GM19023 (cell line): Measurements from ENCODE around the gene SSTR3.

Experiments used
- ATAC-seq: cut with Tn5 transposase; IDR thresholded peaks from one replicate; pipeline ENCODE4 v1.9.1; 2021; ENCODE audit warnings: mild to moderate bottlenecking, moderate library complexity; ENCODE audit not compliant: unreplicated experiment

SSTR3 gene

DNA sequence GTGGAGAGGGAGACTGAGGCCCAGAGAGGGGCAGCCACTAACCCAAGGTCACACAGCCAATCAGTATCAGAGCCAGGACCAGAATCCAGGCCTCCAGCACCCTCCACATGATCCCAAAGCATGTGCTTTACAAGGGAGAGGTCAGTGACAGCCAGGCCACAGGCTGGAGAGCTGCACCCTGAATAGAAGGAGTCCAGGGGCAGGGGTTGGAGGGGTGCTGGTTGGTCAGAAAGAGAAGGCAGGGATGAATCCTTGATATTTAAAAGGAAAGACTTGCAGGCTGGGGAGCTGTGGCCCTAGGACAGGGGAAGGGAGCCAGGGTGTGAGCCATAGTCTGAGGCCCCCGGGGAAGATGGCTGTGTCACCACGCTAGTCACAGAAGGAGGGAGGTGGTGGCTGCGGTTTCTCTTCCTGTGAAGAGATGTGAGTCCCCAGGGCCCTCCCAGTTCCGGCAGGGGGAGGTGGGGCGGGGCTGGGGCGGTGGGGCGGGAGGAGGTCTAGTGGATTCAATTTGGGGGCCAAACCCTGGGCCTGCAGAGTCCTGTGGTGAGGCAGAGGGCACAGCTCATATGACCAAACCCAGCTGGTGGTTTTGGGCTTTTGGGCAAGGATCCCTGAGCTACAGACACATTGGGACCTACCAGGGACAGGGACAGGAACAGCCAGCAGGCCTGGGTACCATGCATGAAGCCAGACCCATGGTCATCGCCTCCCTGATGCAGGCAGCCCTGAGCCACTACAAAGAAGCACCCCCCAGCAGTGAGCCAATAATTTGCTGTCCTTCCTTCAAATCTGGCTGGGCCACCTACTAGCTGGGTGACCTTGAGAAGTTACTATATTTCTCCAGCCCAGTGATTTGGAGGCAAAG is 17.8 kb upstream of the SSTR3 start:
- no peak for ATAC-seq

DNA sequence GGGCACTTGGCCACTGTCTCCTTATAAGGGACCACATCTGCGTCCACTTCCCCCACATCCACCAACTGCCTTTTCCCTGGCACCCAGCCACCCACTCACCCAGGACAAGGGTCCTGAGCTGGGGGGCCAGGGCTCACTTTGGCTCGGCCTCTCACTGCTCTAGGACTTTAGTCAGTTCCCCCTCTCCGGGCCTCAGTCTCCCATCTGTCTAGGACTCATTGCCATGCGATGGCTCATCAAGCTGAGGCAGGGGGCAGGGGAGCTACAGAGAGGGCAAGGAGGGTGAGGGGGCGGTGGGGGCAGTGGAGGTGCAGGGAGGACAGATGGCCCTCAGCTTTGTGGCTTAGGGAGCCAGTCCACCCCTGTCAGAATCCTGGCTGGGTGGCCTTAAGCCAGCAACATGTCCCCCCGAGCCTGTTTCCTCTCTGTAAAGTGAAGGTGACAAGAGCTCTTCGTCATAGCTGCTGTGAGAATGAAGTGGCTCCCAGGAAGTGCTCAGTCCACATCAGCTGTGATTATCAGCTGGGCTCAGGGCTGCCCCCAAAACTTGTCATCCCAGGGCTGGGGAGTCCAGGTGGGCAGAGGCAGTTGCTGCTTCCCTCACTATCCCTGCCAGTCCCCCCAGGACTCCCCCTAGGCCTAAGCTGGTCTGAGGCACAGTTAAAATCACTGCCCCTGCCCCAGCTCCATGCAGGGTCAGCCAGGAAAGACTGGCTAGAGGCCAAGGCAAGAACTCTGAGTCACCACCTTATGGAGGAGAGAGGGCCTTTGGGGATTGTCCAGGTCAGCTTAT is 16.9 kb upstream of the SSTR3 start:
- ATAC-seq: no peak

DNA sequence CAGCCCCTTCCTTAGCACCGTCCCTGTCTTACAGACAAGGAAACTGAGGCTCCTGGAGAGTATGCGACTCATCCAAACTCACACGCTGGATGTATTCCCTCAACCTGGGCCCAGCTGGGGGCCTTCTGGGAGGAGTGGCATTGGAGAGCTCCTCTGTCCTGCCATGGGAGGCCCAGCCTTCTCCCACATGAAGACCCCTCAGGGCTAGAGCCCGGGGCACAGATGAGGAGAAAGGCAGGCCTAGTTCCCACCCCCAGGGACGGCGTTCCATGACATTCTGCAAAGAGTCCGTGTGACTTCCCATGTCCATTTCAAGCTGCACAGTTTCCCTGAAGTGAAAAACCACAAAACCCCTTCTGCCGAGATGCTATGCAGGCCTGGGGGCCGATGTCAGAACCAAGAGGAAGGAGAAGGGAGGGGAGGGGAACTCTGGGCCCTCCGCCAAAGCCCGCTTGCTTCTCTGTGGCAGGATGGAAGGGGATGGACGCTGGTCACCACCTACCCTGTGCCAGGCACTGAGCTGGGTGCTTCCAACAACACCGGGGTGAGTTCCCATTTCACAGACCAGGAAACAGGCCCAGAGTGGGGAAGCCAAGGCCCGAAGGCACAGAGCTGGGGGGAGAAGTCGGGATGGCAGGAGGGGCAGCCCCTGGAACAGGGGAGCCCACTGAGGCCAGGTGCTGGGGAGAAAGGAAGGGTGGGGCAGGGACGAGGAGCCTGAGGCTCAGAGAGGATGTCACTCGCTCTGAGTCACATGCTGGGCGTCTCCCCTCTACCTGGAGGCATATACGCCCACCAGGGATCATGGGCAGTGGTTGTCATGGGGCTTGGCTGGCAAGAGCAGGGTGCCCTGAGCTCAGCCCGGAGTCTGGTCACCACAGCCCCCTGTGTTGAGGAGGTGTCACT is 16.1 kb upstream of the SSTR3 start:
- no peak for ATAC-seq

DNA sequence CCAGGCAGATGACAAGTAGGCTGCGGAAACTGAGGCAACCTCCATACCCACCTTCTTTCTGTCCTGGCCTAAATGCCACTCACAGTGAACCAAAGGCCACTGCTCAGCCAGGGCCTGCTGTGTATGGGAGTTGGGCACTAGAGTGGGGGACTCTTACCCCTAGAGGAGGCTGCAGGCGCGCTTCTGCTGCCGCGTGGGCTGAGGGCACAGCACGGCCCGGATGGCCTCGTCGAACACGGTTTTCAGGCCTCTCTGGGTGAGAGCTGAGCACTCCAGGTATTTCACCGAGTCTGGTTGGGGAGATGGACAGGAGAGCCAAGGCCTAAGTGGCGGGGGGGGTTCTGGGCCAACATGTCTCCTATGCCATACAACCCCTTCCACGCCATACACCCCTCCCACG is 14.2 kb upstream of the SSTR3 start:
- no peak for ATAC-seq

DNA sequence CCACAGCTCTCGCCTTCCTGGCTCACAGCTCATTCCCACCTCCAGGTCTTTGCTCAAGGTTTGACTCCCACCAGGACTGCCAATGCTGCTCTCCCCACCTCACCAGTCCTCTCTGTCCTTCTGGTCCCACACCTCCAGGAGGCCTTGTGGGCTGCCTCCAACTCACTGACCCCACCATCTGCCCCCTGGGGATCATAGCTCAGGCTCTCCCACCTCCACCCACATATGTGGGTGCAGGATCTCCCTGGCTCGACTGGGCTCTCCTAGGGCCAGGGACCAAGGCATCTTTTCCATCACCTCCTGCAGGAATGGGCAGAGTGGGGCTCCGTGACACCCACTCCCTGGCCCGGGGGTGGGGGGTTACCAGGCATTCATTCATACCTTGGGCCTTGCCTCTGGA is 13.8 kb upstream of the SSTR3 start:
- ATAC-seq: no peak

DNA sequence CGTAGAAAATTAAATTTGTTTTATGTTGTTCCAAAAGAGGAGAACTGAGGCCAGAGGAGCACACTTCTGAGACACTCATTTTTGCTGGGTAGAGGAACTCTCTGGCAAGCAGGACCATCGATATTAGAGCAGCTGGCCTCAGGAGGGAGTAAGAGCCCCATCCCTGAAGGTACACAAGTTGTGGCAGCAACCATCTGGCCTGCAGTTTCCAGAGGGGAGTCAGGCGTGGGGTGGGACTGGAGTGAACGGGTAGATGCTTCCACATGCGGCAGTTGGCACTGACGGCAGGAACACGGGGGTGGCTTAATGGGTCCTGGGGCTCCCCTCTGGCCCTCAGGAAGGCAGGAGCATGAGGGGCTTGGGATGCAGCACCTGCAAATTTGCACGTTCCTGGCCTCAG is 13.2 kb upstream of the SSTR3 start:
- no peak for ATAC-seq

DNA sequence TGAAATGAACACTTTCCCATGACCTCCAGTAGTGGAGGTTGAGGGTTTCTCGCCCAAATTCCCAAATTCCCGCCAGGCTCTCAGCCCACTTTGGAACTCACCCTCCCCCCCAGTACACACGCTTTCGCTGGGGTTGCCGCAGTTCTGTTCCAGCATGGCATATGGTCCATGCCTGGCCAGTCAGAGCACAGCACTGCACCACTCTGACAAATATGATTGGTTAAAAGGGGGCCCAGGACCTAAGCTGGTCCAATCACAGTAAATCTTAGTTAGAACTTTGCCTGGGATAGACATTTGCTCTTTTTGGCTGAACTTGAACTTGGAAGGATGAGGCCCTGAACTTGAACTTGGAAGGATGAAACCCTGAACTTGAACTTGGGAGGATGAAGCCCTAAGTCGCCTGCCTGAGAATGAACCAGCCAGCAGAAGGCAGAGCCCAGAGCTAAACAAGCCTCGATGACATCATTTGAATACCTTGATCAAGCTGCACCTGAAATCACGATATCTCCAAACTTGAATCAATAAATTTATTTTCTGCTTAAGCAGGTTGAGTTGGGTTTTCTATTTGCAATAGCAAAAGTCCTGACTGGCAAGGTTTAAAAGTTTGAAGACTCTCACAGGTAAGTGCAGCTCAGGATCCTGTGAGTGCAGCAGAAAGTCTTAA is 12.6 kb upstream of the SSTR3 start:
- ATAC-seq: no peak

DNA sequence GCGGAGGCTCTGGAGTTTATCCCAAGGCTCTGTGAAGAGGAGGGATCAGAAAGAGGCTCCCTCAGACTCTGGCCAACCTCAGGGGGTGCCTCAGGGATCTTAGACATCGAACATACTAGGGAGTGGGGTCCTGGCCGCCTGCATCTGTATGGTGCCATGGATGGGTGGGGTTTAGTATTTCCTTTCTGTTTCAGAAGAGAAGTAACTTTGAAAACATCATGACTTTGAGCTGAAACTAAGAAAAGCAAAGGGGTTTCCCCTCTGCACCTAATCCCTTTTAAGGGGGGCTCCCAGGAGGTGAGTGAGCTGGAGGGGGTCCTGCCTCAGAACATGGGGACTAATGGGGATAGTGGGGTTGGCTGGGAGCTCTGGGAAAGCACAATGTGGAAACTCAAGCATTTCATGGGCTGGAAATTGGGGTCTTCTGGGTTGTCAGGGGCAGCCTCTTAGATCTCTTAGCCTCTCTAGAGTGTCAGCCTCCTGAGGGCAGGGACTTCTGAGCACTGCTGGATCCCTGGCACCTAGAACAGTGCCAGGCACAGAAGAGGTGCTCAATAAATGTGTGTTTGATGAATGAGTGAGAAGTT is 11.8 kb upstream of the SSTR3 start:
- no peak for ATAC-seq

DNA sequence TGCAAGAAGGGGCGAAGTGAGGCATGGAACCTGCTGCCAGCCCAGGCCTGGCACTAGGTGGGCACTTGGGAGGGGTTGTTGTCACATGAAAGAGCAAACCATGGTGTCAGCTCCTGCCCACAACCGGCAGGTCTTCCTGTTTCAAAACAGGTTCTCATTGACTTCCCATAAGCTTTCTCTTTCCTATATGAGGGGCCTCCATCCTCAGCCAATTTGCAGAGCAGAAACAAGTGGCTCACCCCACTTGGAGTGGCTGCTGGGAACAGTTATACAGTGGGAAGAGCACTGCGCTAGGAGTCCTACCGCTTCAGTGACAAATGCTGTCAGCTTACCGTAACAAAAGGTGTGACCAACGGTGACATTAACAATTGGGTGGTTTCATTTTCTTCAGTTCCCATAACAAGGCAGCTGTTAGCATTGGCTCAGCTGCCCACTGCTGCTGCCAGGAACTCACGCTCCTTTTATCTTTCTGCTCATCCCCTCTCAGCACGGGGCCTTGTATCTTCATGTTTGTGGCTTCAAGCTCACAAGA is 10.2 kb upstream of the SSTR3 start:
- no peak for ATAC-seq

DNA sequence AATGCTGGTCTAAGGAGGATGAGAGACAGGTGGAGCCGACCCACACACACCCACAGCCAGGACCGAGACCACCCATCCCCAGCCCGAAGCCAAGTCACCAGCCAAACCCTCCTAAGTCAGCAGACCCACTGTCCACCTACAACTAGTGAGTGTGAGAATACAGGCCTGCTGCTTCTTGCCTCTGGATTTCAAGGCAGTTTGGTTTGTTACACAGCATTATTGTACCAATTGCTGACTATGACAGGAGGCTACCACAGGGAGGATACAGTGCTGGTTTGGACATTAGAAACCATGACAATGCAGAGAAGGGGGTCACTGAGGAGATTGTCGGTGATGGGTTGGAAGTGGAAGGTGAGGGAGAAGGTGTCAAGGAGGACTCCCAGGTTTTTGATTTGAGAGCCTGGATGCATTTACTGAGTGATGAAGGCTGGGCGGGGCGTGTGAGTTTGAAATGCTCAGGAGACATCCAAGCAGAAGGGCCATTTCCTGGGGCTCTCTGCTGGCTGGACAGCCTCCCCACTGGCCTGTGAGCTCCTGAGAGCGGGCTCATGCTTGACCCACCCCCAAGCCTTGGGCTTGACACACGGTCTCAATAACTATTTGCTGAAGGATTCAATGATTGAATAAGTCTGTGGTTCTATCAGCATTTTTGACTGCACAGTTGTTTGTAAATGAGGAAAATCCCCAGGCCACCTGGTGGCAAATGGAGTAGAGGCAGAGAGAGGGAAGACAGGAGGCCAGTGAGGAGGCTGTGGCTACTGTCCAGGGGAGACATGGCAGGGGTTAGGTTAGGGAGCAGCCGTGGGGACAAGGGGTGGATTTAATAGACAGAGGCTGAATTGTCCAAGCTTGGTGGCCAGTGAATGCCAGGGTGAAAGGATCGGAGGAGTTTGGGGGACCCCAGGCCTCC is 9.4 kb upstream of the SSTR3 start:
- ATAC-seq: no peak

DNA sequence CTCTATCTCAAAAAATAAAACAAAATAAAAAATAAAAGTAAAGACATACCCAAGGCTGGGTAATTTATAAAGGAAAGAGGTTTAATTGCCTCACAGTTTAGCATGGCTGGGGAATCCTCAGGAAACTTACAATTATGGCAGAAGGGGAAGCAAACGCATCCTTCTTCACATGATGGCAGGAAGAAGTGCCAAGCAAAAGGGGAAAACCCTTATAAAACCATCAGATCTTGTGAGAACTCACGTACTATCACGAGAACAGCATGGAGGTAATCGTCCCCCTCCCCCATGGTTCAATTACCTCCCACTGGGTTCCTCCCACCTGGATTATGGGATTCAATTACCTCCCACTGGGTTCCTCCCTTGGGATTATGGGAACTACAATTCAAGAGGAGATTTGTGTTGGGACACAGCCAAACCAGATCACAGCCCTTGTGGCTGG is 8.3 kb upstream of the SSTR3 start:
- no peak for ATAC-seq

DNA sequence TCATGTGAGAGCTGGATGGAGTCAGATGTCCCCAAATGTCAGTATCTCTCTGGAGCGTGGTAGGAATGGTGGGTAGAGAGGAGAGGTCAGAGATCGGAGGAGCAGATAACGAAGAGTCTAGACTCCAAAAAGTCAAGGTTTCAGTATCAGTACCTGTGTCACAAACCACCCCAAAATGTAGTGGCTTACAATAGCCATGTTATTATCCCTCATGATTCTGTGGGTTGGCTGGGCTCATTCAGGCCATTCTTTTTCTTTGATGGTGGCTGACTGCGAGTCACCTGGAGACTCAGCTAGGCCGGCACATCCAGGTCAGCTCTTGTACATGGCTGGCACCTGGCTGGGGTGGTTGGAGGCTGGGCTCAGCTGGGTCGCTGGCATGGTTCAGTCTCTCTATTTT is 7.3 kb upstream of the SSTR3 start:
- peak; percentile 22 for ATAC-seq

DNA sequence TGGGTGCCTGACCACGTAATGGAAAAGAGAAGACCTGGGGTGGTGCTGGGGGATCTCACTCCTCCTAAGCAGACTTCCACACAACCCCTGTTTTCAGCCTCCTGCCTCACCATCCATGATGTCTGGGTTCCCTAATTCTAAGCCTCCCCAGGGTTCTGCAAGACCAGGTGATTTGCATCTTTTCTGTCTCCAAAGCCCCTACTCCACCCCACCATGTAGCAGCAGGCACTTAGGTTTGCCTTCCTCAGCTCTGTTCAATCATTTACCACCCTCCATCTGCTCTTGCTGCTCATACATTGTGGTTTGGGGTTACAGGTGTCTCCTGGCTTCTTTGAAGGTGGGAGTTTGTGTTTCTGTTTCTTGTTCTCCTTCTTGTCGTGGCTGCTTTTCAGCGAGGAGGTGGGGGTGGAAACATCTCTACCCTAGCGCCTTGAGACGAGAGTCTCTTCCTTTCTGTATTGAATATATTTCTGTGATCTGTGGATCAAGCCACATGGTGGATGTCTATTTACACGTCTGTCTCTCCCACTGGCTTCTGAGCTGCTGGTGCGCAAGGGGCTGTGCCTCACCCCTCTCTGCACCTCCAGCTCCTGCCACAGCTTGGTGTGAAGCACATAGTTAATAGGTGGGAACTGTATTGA is 6.6 kb upstream of the SSTR3 start:
- peak; percentile 72 for ATAC-seq

DNA sequence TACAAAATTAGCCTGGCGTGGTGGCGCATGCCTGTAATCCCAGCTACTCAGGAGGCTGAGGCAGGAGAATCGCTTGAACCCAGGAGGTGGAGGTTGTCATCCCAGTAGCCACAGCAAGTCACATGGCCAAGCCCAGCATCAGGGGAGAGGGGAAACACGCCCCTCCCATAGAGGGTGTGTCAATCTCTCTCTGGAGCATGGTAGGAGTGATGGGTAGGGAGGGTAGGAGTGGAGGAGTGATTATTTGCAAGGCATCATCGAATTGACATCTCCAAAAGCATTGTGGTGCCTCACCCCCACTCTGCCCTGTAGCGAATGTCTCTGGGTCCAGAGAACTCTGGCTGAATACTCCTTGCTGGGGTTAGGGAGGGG is 6.1 kb upstream of the SSTR3 start:
- ATAC-seq: peak; percentile 36

DNA sequence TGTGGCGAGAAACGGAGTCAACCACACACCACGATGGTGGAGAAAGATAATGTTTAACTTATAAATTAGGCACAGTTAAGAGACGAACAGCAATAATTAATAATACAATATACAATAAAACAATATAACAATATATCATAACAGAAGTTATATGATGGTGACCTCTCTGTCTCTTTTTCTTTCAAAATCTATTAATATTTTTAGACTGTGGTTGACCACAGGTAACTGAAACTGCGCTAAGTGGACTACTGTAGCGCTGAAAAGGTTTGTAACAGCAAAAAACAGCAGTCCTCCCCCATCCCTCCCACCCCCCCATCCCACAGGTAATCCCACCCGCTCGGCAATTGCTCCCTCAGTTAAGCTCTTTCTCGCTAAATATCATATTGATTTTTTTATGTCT is 3.6 kb upstream of the SSTR3 start:
- no peak for ATAC-seq

DNA sequence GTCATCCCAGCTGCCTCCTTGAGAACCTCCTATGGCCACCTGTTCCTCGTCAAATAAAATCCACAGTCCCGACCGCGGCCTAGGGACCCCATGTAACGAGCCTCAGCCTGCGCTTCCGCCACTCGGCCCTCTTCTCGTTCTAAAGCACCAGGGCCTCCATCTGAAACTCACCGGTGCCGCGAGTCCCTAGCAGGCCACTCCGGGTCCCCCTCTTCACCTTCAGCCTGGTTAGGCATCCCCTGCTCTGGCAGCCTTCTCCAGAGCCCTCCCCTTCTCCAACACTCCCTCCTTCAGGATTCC is 2.4 kb upstream of the SSTR3 start:
- ATAC-seq: no peak

DNA sequence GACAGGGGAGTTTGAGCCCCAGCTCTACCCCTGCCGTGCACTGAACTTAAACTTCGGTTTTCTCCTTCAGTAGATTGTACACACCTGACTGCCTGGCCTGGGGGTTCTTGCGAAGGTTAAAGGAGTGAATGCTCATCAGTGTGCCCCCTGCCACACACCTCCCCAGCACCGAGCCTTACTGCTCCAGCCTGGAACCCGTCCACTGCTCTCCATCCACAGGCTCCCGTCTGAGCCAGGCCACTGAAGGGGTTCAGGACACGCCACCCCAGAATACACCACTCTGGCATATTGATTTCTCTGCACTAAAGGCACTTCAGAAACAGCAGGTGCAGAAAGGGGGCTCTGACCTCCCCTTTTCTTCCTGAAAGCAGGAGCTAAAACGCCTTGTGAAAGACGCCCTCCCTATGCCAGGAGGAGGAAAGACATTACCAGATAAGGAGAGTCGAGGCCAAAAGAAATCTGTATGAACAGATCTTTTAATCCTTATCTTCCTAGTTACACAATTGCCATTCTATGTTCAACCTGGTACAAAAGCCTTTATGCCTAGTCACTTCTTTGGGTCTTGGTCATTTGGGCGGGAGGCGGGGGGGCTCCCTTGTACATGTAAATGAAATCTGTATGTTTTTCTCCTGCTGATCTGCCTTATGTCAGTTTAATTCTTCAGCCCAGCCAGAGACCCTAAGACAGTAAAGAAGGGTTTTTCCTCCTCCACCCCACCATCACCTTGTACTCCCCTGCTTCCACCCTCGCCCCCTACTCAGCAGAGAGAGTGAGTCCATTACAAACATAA is 1.9 kb upstream of the SSTR3 start:
- ATAC-seq: no peak
